ENCODE results near the gene STN1. TPM values are rescaled to one million over a fixed set of nuclear protein-coding genes. Genes with fewer than 3 reads are reported as not detected.

The STN1 gene
- polyA plus RNA-seq, 4 donors: 11.2 to 18.1 (median 14.9) TPM

DNA sequence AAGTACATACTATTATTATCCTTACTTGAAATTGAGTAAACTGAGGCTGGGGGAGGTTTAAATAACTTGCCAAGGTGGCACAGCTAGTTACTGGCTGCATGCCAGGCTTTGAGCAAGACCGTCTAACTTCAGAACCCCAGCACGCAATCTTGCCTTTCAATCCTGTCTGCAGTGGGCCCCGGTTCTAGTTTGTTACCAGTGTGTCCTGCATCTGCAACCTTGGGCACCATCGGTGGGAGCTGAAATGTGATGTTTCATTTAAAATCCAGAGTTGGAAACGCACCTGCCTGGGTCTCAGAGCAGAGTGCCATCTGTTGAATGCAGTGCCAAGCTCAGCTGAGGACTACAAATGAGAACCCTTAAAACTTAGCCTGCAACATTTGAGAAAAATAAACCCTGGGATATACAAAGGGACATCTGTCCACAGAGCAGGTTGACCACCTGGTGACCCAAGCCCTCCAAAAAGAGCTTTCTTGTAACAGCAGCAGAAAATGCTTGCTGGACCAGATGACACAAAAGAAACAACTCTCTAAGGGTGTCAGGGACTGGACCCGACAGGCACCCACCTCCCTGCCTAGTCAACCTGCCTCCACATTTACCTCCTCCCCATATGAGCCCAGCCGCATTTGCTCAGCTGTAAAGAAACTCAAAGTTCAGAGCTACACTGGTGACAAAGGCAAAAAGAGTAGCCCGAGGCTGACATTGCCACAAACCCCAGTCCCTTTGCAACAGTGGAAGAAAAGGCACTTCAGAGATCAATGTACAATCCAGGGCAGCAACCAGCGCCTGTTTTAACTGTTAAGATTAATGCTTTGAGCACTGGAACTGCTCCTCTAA, 64.3 kb downstream of the STN1 start:
- peak overlapping the region; percentile 61 to 85 (median 62) for H3K4me3 ChIP-seq (ENCODE audit: low read depth in 1 of 3, low read length in 3 of 3)
- peak overlapping the region in 2 of 3 donors; percentile 52 to 79 for H3K27ac ChIP-seq (ENCODE audit: low read depth in 1 of 3, low read length in 2 of 3)
- H3K27me3 ChIP-seq (ENCODE audit: control insufficient read depth in 3 of 3, insufficient read depth in 3 of 3, low read length in 3 of 3): no peaks in the 10 kb centered on the region
- H3K4me1 ChIP-seq (ENCODE audit: control insufficient read depth in 3 of 3, insufficient read depth in 2 of 3, low read depth in 1 of 3, low read length in 2 of 3): peaks cover 0 to 55% (median 12%) of the 10 kb centered on the region in 3 donors
- peaks cover 0 to 25% (median 0%) of the 10 kb centered on the region in 3 donors for H3K36me3 ChIP-seq (ENCODE audit: control insufficient read depth in 3 of 3, insufficient read depth in 2 of 3, low read depth in 1 of 3, low read length in 3 of 3)
- WGBS, 3 donors: 27 to 48% (median 37%) methylated on average over 9 of the region's 9 CpGs
- DNase-seq (peak; percentile 58 to 77), FAIRE-seq (no peak)
- H3K9me3 ChIP-seq (ENCODE audit: control insufficient read depth in 2 of 2, insufficient read depth in 1 of 2, low read depth in 1 of 2, low read length in 1 of 2): no peaks in the 10 kb centered on the region

GRCh38 chr10:103852856-103853255, 65.1 kb downstream of the STN1 start:
- peaks cover 0 to 59% (median 12%) of the 10 kb centered on the region in 3 donors for H3K4me1 ChIP-seq (ENCODE audit: control insufficient read depth in 3 of 3, insufficient read depth in 2 of 3, low read depth in 1 of 3, low read length in 2 of 3)
- peaks cover 0 to 29% (median 0%) of the 10 kb centered on the region in 3 donors for H3K36me3 ChIP-seq (ENCODE audit: control insufficient read depth in 3 of 3, insufficient read depth in 2 of 3, low read depth in 1 of 3, low read length in 3 of 3)
- DNase-seq (no peak), FAIRE-seq (no peak)
- 62 to 86% (median 71%) methylated on average over 7 of the region's 7 CpGs for WGBS, 3 donors
- peak overlapping the region in 1 of 3 donors; percentile 70 for H3K27ac ChIP-seq (ENCODE audit: low read depth in 1 of 3, low read length in 2 of 3)
- no peak overlapping the region for H3K4me3 ChIP-seq (ENCODE audit: low read depth in 1 of 3, low read length in 3 of 3)
- H3K27me3 ChIP-seq (ENCODE audit: control insufficient read depth in 3 of 3, insufficient read depth in 3 of 3, low read length in 3 of 3): no peaks in the 10 kb centered on the region
- no peaks in the 10 kb centered on the region for H3K9me3 ChIP-seq (ENCODE audit: control insufficient read depth in 2 of 2, insufficient read depth in 1 of 2, low read depth in 1 of 2, low read length in 1 of 2)

DNA sequence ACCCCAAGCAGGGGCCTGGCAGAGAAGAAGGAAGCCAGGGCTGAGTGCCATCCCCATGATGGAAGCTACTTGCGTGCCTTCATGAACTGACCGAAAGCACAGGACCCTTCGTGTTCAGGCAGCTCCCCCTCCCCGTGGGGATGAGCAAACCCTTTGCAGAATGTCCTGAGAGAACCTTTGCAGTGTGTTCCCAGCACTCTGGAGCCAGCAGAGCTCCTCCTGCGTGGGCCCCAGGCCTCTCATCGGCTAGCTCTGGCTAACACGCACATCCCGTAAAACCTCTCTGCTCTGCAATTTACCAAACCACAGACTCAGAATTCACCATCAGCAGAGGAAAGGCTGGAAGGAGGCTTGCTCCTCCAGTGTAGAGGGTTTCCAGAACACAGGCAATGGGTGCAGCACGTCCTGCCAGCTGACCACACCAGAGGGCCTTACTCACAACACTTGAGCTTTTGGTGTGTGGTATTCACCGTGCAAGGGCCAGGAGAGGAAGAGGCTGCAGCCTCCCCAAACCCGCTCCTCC, 65.7 kb downstream of the STN1 start:
- Histone ChIP-seq H3K9me3 (ENCODE audit: control insufficient read depth in 2 of 2, insufficient read depth in 1 of 2, low read depth in 1 of 2, low read length in 1 of 2) (no peaks in the 10 kb centered on the region), H3K36me3 (ENCODE audit: control insufficient read depth in 3 of 3, insufficient read depth in 2 of 3, low read depth in 1 of 3, low read length in 3 of 3) (peaks cover 0 to 31% (median 0%) of the 10 kb centered on the region in 3 donors), H3K4me1 (ENCODE audit: control insufficient read depth in 3 of 3, insufficient read depth in 2 of 3, low read depth in 1 of 3, low read length in 2 of 3) (peaks cover 0 to 59% (median 12%) of the 10 kb centered on the region in 3 donors), H3K27ac (ENCODE audit: low read depth in 1 of 3, low read length in 2 of 3) (peak overlapping the region in 1 of 3 donors; percentile 70), H3K27me3 (ENCODE audit: control insufficient read depth in 3 of 3, insufficient read depth in 3 of 3, low read length in 3 of 3) (no peaks in the 10 kb centered on the region), H3K4me3 (ENCODE audit: low read depth in 1 of 3, low read length in 3 of 3) (no peak overlapping the region)
- WGBS, 3 donors: 65 to 82% (median 75%) methylated on average over 11 of the region's 11 CpGs
- no peak for FAIRE-seq
- no peak for DNase-seq

- DNase-seq (no peak), FAIRE-seq (no peak)
- Histone ChIP-seq H3K27me3 (ENCODE audit: control insufficient read depth in 3 of 3, insufficient read depth in 3 of 3, low read length in 3 of 3) (no peaks in the 10 kb centered on the region), H3K36me3 (ENCODE audit: control insufficient read depth in 3 of 3, insufficient read depth in 2 of 3, low read depth in 1 of 3, low read length in 3 of 3) (peaks cover 0 to 34% (median 0%) of the 10 kb centered on the region in 3 donors), H3K4me1 (ENCODE audit: control insufficient read depth in 3 of 3, insufficient read depth in 2 of 3, low read depth in 1 of 3, low read length in 2 of 3) (peaks cover 0 to 66% (median 16%) of the 10 kb centered on the region in 3 donors), H3K4me3 (ENCODE audit: low read depth in 1 of 3, low read length in 3 of 3) (no peak overlapping the region), H3K27ac (ENCODE audit: low read depth in 1 of 3, low read length in 2 of 3) (peak overlapping the region in 1 of 3 donors; percentile 84), H3K9me3 (ENCODE audit: control insufficient read depth in 2 of 2, insufficient read depth in 1 of 2, low read depth in 1 of 2, low read length in 1 of 2) (no peaks in the 10 kb centered on the region)
- 80 to 83% (median 82%) methylated on average over 4 of the region's 4 CpGs for WGBS, 3 donors
These were observed 66.7 kb downstream of the STN1 start for GRCh38 chr10:103851261-103851660.

- no peaks in the 10 kb centered on the region for H3K27me3 ChIP-seq (ENCODE audit: control insufficient read depth in 3 of 3, insufficient read depth in 3 of 3, low read length in 3 of 3)
- no peak for DNase-seq
- H3K9me3 ChIP-seq (ENCODE audit: control insufficient read depth in 2 of 2, insufficient read depth in 1 of 2, low read depth in 1 of 2, low read length in 1 of 2): no peaks in the 10 kb centered on the region
- H3K36me3 ChIP-seq (ENCODE audit: control insufficient read depth in 3 of 3, insufficient read depth in 2 of 3, low read depth in 1 of 3, low read length in 3 of 3): peaks cover 0 to 34% (median 0%) of the 10 kb centered on the region in 3 donors
- H3K27ac ChIP-seq (ENCODE audit: low read depth in 1 of 3, low read length in 2 of 3): peak overlapping the region in 2 of 3 donors; percentile 9 to 84
- 52 to 78% (median 58%) methylated on average over 3 of the region's 3 CpGs for WGBS, 3 donors
- peaks cover 0 to 69% (median 20%) of the 10 kb centered on the region in 3 donors for H3K4me1 ChIP-seq (ENCODE audit: control insufficient read depth in 3 of 3, insufficient read depth in 2 of 3, low read depth in 1 of 3, low read length in 2 of 3)
- no peak for FAIRE-seq
- no peak overlapping the region for H3K4me3 ChIP-seq (ENCODE audit: low read depth in 1 of 3, low read length in 3 of 3)
These were observed 67.5 kb downstream of the STN1 start for GRCh38 chr10:103850572-103850895.

DNA sequence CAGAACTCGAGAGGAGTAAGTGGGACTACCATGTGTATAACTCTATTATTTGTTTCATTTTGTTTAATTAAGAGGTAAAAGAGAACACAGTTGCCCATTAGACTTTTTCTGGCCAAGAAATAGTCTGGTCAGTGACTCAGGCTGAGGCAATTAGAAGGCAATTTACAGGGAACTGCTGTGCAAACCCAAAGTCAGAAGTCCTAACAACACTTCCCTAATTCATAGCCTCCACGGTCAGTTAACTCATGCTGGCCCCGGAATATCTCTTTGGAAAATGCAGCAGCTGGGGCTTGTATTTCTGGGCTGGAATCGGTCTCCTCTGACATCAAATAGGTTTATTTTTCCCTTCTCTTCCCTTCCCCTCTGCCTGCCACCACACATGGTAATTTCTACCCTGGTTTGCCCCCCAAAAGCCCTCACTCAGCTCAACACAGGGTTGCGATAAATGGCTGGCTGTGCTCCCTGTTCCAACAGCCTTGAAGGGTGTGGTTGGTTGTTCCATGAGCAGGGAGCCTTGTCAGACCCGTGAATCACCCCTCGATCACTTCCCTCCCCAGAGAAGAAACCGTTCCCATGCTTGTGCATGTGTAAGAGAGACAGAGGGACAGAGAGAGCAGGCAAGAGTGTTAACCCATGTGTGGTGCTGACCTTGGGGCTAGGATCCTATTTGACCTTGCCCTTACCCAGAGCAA, 68.0 kb downstream of the STN1 start:
- Histone ChIP-seq H3K9me3 (ENCODE audit: control insufficient read depth in 2 of 2, insufficient read depth in 1 of 2, low read depth in 1 of 2, low read length in 1 of 2) (no peaks in the 10 kb centered on the region), H3K27me3 (ENCODE audit: control insufficient read depth in 3 of 3, insufficient read depth in 3 of 3, low read length in 3 of 3) (no peaks in the 10 kb centered on the region), H3K4me1 (ENCODE audit: control insufficient read depth in 3 of 3, insufficient read depth in 2 of 3, low read depth in 1 of 3, low read length in 2 of 3) (peaks cover 0 to 70% (median 21%) of the 10 kb centered on the region in 3 donors), H3K27ac (ENCODE audit: low read depth in 1 of 3, low read length in 2 of 3) (peak overlapping the region in 2 of 3 donors; percentile 9 to 84), H3K36me3 (ENCODE audit: control insufficient read depth in 3 of 3, insufficient read depth in 2 of 3, low read depth in 1 of 3, low read length in 3 of 3) (peaks cover 0 to 34% (median 0%) of the 10 kb centered on the region in 3 donors), H3K4me3 (ENCODE audit: low read depth in 1 of 3, low read length in 3 of 3) (no peak overlapping the region)
- DNase-seq: no peak
- no peak for FAIRE-seq
- WGBS, 3 donors: 49 to 70% (median 70%) methylated on average over 8 of the region's 8 CpGs

DNA sequence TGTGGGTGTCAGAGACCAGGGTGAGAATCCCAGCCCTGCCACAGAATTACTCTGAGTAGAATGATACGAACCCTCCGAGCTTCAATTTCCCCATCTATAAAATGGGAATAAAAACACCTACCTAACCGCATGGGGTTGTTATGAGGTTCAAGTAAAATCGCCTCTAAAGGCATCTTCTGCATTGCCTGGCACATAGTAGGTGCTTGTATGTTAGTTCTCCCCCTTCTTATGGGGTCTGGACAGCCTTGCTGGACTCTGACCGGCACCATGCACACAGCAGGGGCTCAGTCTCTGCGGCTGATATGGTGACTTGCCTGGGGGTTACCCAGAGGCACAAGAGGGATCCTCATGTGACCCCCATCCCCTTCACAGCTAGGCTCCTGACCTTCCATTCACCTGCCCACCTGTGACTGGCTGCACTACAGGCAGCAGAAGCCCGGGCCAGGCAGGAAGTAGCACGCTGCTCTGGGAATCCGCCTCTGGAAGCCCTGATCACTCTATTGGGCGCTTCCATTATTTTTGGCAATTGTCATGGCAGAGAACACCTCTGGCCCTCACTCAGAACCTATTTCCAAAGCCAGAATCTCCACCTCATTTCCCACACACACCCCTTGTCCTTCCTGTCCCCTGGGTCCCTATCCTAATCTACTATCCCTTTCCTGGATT, 68.6 kb downstream of the STN1 start:
- Histone ChIP-seq H3K27me3 (ENCODE audit: control insufficient read depth in 3 of 3, insufficient read depth in 3 of 3, low read length in 3 of 3) (no peaks in the 10 kb centered on the region), H3K27ac (ENCODE audit: low read depth in 1 of 3, low read length in 2 of 3) (peak overlapping the region in 1 of 3 donors; percentile 84), H3K36me3 (ENCODE audit: control insufficient read depth in 3 of 3, insufficient read depth in 2 of 3, low read depth in 1 of 3, low read length in 3 of 3) (peaks cover 0 to 36% (median 0%) of the 10 kb centered on the region in 3 donors), H3K4me1 (ENCODE audit: control insufficient read depth in 3 of 3, insufficient read depth in 2 of 3, low read depth in 1 of 3, low read length in 2 of 3) (peaks cover 0 to 72% (median 24%) of the 10 kb centered on the region in 3 donors), H3K9me3 (ENCODE audit: control insufficient read depth in 2 of 2, insufficient read depth in 1 of 2, low read depth in 1 of 2, low read length in 1 of 2) (no peaks in the 10 kb centered on the region), H3K4me3 (ENCODE audit: low read depth in 1 of 3, low read length in 3 of 3) (no peak overlapping the region)
- DNase-seq: no peak
- 77 to 90% (median 88%) methylated on average over 9 to 10 of the region's 10 CpGs for WGBS, 3 donors
- FAIRE-seq: no peak

DNA sequence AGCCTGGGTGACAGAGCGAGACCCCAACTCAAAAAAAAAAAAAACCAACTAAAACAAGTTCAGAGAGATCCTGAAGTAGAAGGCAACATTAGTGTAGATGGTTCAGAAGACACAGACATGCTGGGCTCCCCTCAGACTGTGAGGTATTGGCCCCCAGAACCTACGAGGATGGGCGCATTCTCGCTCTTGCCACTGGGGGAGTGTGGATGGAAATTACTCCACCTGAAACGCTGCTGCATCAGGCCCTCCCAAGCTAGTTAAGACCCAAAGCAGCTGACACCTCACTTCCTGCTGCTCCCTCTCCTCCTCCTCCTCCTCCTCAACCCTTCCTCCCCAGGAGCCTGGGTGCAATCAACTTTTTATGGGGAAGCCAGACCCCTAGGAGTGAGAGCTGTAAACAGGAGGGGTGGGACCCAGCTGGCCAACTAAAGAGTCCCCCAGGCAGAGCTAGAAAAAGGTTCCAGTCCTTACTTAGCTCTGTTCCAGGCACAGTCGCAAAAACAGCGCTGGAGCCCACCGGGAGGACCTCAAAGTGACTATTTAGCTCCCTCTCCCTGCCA, 70.0 kb downstream of the STN1 start:
- peaks cover 0 to 65% (median 21%) of the 10 kb centered on the region in 3 donors for H3K4me1 ChIP-seq (ENCODE audit: control insufficient read depth in 3 of 3, insufficient read depth in 2 of 3, low read depth in 1 of 3, low read length in 2 of 3)
- DNase-seq (no peak), FAIRE-seq (no peak)
- H3K36me3 ChIP-seq (ENCODE audit: control insufficient read depth in 3 of 3, insufficient read depth in 2 of 3, low read depth in 1 of 3, low read length in 3 of 3): peaks cover 0 to 39% (median 0%) of the 10 kb centered on the region in 3 donors
- H3K9me3 ChIP-seq (ENCODE audit: control insufficient read depth in 2 of 2, insufficient read depth in 1 of 2, low read depth in 1 of 2, low read length in 1 of 2): no peaks in the 10 kb centered on the region
- no peak overlapping the region for H3K27ac ChIP-seq (ENCODE audit: low read depth in 1 of 3, low read length in 2 of 3)
- H3K4me3 ChIP-seq (ENCODE audit: low read depth in 1 of 3, low read length in 3 of 3): no peak overlapping the region
- 68 to 78% (median 71%) methylated on average over 8 of the region's 8 CpGs for WGBS, 3 donors
- no peaks in the 10 kb centered on the region for H3K27me3 ChIP-seq (ENCODE audit: control insufficient read depth in 3 of 3, insufficient read depth in 3 of 3, low read length in 3 of 3)
